NK-92 (cell line): Measurements from ENCODE around the gene CGB8.
"Not testable (repeated sequence)": the region's sequence is repeated elsewhere in the genome, so short reads cannot be mapped to it uniquely, and the experiment has no call there.

Experiments
- DNase-seq: peaks from one replicate; lab custom pipeline; 2025; ENCODE audit not compliant: unreplicated experiment; lab: John Stamatoyannopoulos, UW

CGB8 gene

GRCh38 chr19:49031642-49032301 lies 17.1 kb downstream of the CGB8 start, which contains the start of gene CGB2:
Gene CGB2, plus strand, starts transcription at chr19:49031890. Its CDS starts 206 bp downstream, at chr19:49032096.
- not testable (repeated sequence) for DNase-seq

- DNase-seq = not testable (repeated sequence)
These were observed 18.6 kb downstream of the CGB8 start for GRCh38 chr19:49030323-49030722.

- not testable (repeated sequence) for DNase-seq
These were observed 19.2 kb downstream of the CGB8 start for GRCh38 chr19:49029749-49030148.

GRCh38 chr19:49028686-49029085 lies 20.2 kb downstream of the CGB8 start:
- DNase-seq = not testable (repeated sequence)

GRCh38 chr19:49025599-49025998 lies 23.3 kb downstream of the CGB8 start:
- DNase-seq = not testable (repeated sequence)

- not testable (repeated sequence) for DNase-seq
These were observed 23.8 kb downstream of the CGB8 start for GRCh38 chr19:49025088-49025487.

GRCh38 chr19:49024233-49024632 lies 24.7 kb downstream of the CGB8 start, which contains the start of gene CGB3:
Gene CGB3, minus strand, starts transcription at chr19:49024333. Its CDS starts 362 bp downstream, at chr19:49023971.
- DNase-seq = not testable (repeated sequence)

- DNase-seq = no peak
These were observed 26.8 kb downstream of the CGB8 start for GRCh38 chr19:49022116-49022515.

GRCh38 chr19:49020931-49021895 lies 27.7 kb downstream of the CGB8 start:
- DNase-seq = no peak

- DNase-seq = no peak
These were observed 28.6 kb downstream of the CGB8 start for GRCh38 chr19:49020342-49020741.

GRCh38 chr19:49019242-49019932 lies 29.5 kb downstream of the CGB8 start:
- DNase-seq = no peak

GRCh38 chr19:49018388-49019241 lies 30.3 kb downstream of the CGB8 start:
- DNase-seq = not testable (repeated sequence)

GRCh38 chr19:49017666-49018351 lies 31.1 kb downstream of the CGB8 start:
- no peak for DNase-seq

GRCh38 chr19:49017041-49017665 lies 31.8 kb downstream of the CGB8 start, which contains the start of gene LHB:
Gene LHB, minus strand, starts transcription at chr19:49017091. Its CDS starts 10 bp downstream, at chr19:49017081.
- no peak for DNase-seq

- DNase-seq = no peak
These were observed 32.7 kb downstream of the CGB8 start for GRCh38 chr19:49016067-49016839.

GRCh38 chr19:49014870-49015255 lies 34.0 kb downstream of the CGB8 start:
- DNase-seq = no peak

GRCh38 chr19:49014123-49014869 lies 34.6 kb downstream of the CGB8 start:
- no peak for DNase-seq

GRCh38 chr19:49011194-49011593 lies 37.7 kb downstream of the CGB8 start:
- DNase-seq = no peak
